Transverse colon (tissue), 4 donors: ENCODE data around the gene MYO18B. TPM values are rescaled to one million over a fixed set of nuclear protein-coding genes. Genes with fewer than 3 reads are reported as not detected.

ENCODE experiments used
- DNase-seq: peaks from one replicate; pipeline ENCODE4 v3.0.0-alpha.2; 2019
- H3K27ac ChIP-seq, 4 donors: fragments of 200-600 bp; sonication (generic); 2 replicates each; pipeline ENCODE4 v1.5.1; 2016 to 2018; ENCODE audit warnings: inconsistent platforms in 4 of 4
- H3K27me3 ChIP-seq: fragments of 200-600 bp; sonication (generic); 2 replicates; pipeline ENCODE4 v1.5.1; 2017; ENCODE audit warnings: inconsistent platforms
- H3K36me3 ChIP-seq, 4 donors: fragments of 200-600 bp; sonication (generic); 2 replicates each; pipeline ENCODE4 v1.5.1; 2017 to 2019; ENCODE audit warnings: inconsistent platforms in 4 of 4
- H3K4me1 ChIP-seq, 4 donors: fragments of 200-600 bp; sonication (generic); 2 replicates each; pipeline ENCODE4 v1.5.1; 2017 to 2020; ENCODE audit warnings: inconsistent platforms in 4 of 4
- H3K4me3 ChIP-seq, 4 donors: fragments of 200-600 bp; sonication (generic); 1 replicate in 1 of 4; 2 replicates in 3 of 4; pipeline versions ENCODE4 v1.5.1 to v1.6.1; 2017 to 2019; ENCODE audit warnings: inconsistent platforms in 4 of 4
- H3K9me3 ChIP-seq, 2 donors: fragments of 200-600 bp; sonication (generic); 2 replicates each; pipeline ENCODE4 v1.5.1; 2017 to 2019; ENCODE audit warnings: inconsistent platforms in 2 of 2
- EP300 ChIP-seq: sonication (generic); formaldehyde crosslinking; IDR thresholded peaks from one replicate; pipeline ENCODE4 v1.6.1; 2017; ENCODE audit warnings: antibody characterized with exemption, low read depth
- POLR2A ChIP-seq: fragments of 450-650 bp; IDR thresholded peaks from one replicate; pipeline ENCODE4 v1.6.1; 2016; ENCODE audit warnings: antibody characterized with exemption, mild to moderate bottlenecking, moderate library complexity
- POLR2AphosphoS5 ChIP-seq, 3 donors: sonication (generic); formaldehyde crosslinking; IDR thresholded peaks; one replicate each; pipeline ENCODE4 v1.6.1; 2016; ENCODE audit warnings: antibody characterized with exemption in 3 of 3
- WGBS, 2 donors: methylation state at CpG; one replicate each; pipeline ENCODE4 v1.1.5; 2018; ENCODE audit warnings: low coverage in 1 of 2; 5-methylcytosine and 5-hydroxymethylcytosine counted together
- in situ Hi-C, 4 donors: fragments of 200-750 bp; cut with MboI; loops; one replicate each; pipeline versions ENCODE4 v1.15.0 to v1.15.1; 2017; ENCODE audit warnings: low sequenced_read_pairs in 3 of 4, low pct_ligation_motif_present in 1 of 4, low pct_unique_long_range_greater_than_20kb in 1 of 4
- intact Hi-C: fragments of 100-400 bp; cut with DNase I; formaldehyde crosslinking; loops from one replicate; pipeline ENCODE4 v1.15.1; 2023; ENCODE audit warnings: low total_unique reads
- total RNA-seq, 4 donors: library from RNA; depleted of rRNA; stranded (reverse); fragments of >200 nt; gene quantifications; one replicate each; pipeline ENCODE4 v1.1.0, GENCODE V29; 2016
- TF ChIP-seq, protein P1 (sequence below), 5 experiments: fragments of 200-600 bp in 3 of 5; fragments of 450-650 bp in 2 of 5; sonication (generic) in 3 of 5; IDR thresholded peaks; 1 replicate in 2 of 5; 2 replicates in 3 of 5; pipeline ENCODE4 v1.5.1; 2016 to 2017; ENCODE audit warnings: antibody characterized with exemption in 5 of 5, inconsistent platforms in 3 of 5, mild to moderate bottlenecking in 2 of 5, moderate library complexity in 1 of 5

MYO18B gene
- total RNA-seq, 4 donors from 2014 or later = 0.27 TPM; not detected in 3

- H3K27ac ChIP-seq = no peak overlapping the region
- no peaks in the 10 kb centered on the region for H3K36me3 ChIP-seq
- intact Hi-C loops = no loop called here
- no peak for DNase-seq
- no peaks in the 10 kb centered on the region for H3K9me3 ChIP-seq
- H3K4me1 ChIP-seq = no peaks in the 10 kb centered on the region
- in situ Hi-C loops = no loop called here
- WGBS, 2 donors = 67 to 71% methylated on average over 2 of the region's 2 CpGs
- no peak overlapping the region for H3K4me3 ChIP-seq
- H3K27me3 ChIP-seq = no peaks in the 10 kb centered on the region
- no peak for TF ChIP-seq EP300
- TF ChIP-seq POLR2A = no peak
- TF ChIP-seq POLR2AphosphoS5 (IDR thresholded peaks at IDR 0.05) = no peak
- TF ChIP-seq, protein P1, sequence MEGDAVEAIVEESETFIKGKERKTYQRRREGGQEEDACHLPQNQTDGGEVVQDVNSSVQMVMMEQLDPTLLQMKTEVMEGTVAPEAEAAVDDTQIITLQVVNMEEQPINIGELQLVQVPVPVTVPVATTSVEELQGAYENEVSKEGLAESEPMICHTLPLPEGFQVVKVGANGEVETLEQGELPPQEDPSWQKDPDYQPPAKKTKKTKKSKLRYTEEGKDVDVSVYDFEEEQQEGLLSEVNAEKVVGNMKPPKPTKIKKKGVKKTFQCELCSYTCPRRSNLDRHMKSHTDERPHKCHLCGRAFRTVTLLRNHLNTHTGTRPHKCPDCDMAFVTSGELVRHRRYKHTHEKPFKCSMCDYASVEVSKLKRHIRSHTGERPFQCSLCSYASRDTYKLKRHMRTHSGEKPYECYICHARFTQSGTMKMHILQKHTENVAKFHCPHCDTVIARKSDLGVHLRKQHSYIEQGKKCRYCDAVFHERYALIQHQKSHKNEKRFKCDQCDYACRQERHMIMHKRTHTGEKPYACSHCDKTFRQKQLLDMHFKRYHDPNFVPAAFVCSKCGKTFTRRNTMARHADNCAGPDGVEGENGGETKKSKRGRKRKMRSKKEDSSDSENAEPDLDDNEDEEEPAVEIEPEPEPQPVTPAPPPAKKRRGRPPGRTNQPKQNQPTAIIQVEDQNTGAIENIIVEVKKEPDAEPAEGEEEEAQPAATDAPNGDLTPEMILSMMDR (IDR thresholded peaks at IDR 0.05) = no peak
These were observed 91.7 kb downstream of the MYO18B start for GRCh38 chr22:25833676-25834075.

DNA sequence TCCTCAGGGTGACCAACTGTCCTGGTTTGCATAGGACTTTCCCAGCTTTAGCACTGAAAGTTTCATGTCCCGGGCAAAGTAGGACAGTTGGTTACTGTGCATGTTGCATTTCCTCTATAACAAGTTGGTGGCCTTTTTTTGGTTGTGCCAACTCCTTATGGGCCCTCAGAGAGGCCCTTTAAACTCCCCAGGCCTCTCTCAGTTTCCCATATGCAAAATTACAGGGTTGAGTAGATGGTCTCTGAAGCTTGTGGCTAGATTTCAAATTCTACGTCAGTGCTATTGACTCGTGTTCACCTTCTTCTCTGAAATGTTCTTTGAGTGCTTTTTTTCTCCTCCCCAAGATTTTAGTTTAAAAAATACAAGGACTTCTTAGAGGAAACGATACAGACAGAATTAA, 92.5 kb downstream of the MYO18B start:
- Histone ChIP-seq H3K36me3 (no peaks in the 10 kb centered on the region), H3K27ac (no peak overlapping the region), H3K4me1 (no peaks in the 10 kb centered on the region), H3K27me3 (no peaks in the 10 kb centered on the region), H3K4me3 (no peak overlapping the region), H3K9me3 (no peaks in the 10 kb centered on the region)
- 61 to 67% methylated on average over 3 to 4 of the region's 4 CpGs for WGBS, 2 donors
- no peak for DNase-seq
- no peak for TF ChIP-seq EP300
- no peak for TF ChIP-seq POLR2A
- TF ChIP-seq, protein P1 (IDR thresholded peaks at IDR 0.05) = no peak
- no peak for TF ChIP-seq POLR2AphosphoS5 (IDR thresholded peaks at IDR 0.05)
- in situ Hi-C loops = no loop called here
- intact Hi-C loops = no loop called here

GRCh38 chr22:25835348-25835747, 93.4 kb downstream of the MYO18B start:
- H3K36me3 ChIP-seq = no peaks in the 10 kb centered on the region
- no peak for DNase-seq
- H3K9me3 ChIP-seq = no peaks in the 10 kb centered on the region
- WGBS, 2 donors = 66% methylated on average over 7 of the region's 7 CpGs; no CpG with 5 or more reads in 1 of the 2 donors
- H3K4me3 ChIP-seq = no peak overlapping the region
- no peak overlapping the region for H3K27ac ChIP-seq
- H3K27me3 ChIP-seq = no peaks in the 10 kb centered on the region
- intact Hi-C loops = no loop called here
- no peaks in the 10 kb centered on the region for H3K4me1 ChIP-seq
- in situ Hi-C loops = no loop called here
- TF ChIP-seq EP300 (no peak), POLR2AphosphoS5 (IDR thresholded peaks at IDR 0.05) (no peak), POLR2A (no peak)
- TF ChIP-seq, protein P1 (IDR thresholded peaks at IDR 0.05) = no peak

DNA sequence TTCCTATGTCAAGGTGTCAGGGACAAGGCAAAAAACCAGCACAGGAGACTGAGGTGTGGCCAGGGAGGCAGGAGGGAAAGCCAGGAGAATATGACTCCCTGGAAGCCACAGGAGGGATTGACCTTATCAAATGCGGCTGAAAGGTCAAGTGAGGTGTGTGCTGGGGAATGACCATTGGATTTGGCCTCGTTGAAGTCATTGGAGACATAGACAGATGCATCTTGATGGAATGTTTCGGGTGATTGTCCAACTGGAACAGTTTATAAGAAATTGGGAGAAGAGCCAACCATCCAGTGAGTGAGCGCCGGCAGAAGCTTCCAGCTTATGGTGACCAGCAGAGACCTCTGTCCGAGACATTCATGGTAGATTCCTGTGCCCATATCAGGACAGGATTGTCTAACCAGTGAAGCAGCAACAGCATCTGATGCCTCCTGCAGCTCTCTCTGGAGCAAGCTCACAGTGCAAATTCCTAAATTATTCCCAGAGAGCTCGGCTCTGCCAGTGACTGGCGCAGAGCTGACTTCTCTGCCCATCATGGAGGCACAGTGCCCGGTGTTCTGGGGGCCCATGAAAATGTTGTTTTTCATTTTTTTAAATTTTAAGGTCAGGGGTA, 95.4 kb downstream of the MYO18B start:
- 50 to 80% methylated on average over 2 to 9 of the region's 9 CpGs for WGBS, 2 donors
- no peak for DNase-seq

More for the DNA sequence above, 95.4 kb downstream of the MYO18B start:
- Histone ChIP-seq H3K9me3 (no peaks in the 10 kb centered on the region), H3K4me1 (no peaks in the 10 kb centered on the region), H3K27me3 (no peaks in the 10 kb centered on the region), H3K36me3 (no peaks in the 10 kb centered on the region), H3K4me3 (no peak overlapping the region), H3K27ac (no peak overlapping the region)
- in situ Hi-C loops (no loop called here), intact Hi-C loops (no loop called here)
- TF ChIP-seq POLR2AphosphoS5 (IDR thresholded peaks at IDR 0.05) (no peak), POLR2A (no peak), EP300 (no peak)
- TF ChIP-seq, protein P1 (IDR thresholded peaks at IDR 0.05) = no peak
